ENCODE data around the gene CCDC17.

CCDC17 gene

DNA sequence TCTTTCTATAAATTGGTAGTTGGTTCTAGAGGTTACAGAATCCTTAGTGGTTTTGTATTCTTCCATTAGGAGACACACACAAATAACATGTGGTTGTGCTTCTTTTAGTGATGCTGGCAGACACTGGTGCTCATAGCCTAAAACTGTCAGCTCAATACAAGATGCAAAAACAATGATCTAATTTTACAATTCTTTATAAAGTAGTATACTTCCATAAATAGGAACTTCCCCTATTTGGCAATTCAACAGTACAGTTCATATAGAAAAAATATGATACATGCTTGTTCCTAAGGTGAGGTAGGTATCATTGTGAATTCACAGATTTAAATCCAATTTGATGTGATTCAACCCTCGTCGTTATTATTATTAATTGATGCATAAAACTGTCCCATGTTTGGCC, 20.8 kb upstream of the CCDC17 start:
- no peak for DNase-seq (ENCODE audit: low read depth)
- no peak overlapping the region for H3K4me3 ChIP-seq (ENCODE audit: control insufficient read depth, low read depth, low read length)
- TF ChIP-seq, protein P1, sequence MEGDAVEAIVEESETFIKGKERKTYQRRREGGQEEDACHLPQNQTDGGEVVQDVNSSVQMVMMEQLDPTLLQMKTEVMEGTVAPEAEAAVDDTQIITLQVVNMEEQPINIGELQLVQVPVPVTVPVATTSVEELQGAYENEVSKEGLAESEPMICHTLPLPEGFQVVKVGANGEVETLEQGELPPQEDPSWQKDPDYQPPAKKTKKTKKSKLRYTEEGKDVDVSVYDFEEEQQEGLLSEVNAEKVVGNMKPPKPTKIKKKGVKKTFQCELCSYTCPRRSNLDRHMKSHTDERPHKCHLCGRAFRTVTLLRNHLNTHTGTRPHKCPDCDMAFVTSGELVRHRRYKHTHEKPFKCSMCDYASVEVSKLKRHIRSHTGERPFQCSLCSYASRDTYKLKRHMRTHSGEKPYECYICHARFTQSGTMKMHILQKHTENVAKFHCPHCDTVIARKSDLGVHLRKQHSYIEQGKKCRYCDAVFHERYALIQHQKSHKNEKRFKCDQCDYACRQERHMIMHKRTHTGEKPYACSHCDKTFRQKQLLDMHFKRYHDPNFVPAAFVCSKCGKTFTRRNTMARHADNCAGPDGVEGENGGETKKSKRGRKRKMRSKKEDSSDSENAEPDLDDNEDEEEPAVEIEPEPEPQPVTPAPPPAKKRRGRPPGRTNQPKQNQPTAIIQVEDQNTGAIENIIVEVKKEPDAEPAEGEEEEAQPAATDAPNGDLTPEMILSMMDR (conservative IDR thresholded peaks at IDR 0.05; ENCODE audit: control insufficient read depth, insufficient read depth, low read depth, low read length), result no peak

GRCh38 chr1:45643978-45644377, 20.1 kb upstream of the CCDC17 start:
- TF ChIP-seq, protein P1 (conservative IDR thresholded peaks at IDR 0.05; ENCODE audit: control insufficient read depth, insufficient read depth, low read depth, low read length), result no peak
- no peak for DNase-seq (ENCODE audit: low read depth)

DNA sequence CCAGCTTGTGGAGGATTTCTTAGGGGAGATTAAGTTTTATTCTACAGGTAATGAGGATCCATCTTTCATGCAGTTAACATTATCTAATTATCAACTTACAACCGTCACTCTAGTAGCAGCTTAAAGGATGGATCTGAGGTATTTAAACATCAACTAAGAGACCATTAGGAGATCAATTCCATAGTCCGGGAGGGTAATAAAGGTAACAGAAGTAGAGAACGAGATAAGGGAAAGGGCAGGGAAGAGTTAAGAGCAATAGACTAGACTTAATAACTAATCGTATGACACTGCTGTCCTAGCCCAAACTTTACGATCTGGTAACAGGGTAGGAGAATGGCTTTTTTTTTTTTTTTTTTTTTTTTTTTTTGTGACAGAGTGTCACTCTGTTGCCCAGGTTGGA, 19.5 kb upstream of the CCDC17 start:
- no peak overlapping the region for H3K4me3 ChIP-seq (ENCODE audit: control insufficient read depth, low read depth, low read length)
- TF ChIP-seq, protein P1 (conservative IDR thresholded peaks at IDR 0.05; ENCODE audit: control insufficient read depth, insufficient read depth, low read depth, low read length), result no peak
- no peak for DNase-seq (ENCODE audit: low read depth)

More at GRCh38 chr1:45643978-45644377, 20.1 kb upstream of the CCDC17 start:
- H3K4me3 ChIP-seq (ENCODE audit: control insufficient read depth, low read depth, low read length), result no peak overlapping the region

DNA sequence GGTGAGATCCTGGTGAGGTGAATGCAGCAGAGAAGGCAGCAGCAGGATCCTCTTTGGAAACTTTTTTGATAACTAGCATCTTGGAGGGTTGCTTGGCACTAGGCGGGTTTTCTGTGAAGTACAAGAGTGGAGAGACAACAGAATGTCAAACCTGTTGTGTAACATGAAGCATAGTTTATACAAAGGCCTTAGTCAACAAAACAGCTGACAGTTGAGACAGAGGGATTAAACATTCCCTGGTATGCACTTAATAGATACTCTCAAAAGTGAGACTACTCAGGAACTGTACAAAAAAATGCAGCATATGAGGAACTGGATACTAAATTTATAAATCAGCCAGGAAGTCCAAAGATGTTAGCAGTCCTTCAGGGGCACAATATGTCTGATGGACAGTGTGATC, 16.4 kb upstream of the CCDC17 start:
- no peak for DNase-seq (ENCODE audit: low read depth)
- H3K4me3 ChIP-seq (ENCODE audit: control insufficient read depth, low read depth, low read length), result no peak overlapping the region
- TF ChIP-seq, protein P1 (conservative IDR thresholded peaks at IDR 0.05; ENCODE audit: control insufficient read depth, insufficient read depth, low read depth, low read length), result no peak

- no peak overlapping the region for H3K4me3 ChIP-seq (ENCODE audit: control insufficient read depth, low read depth, low read length)
- TF ChIP-seq, protein P1 (conservative IDR thresholded peaks at IDR 0.05; ENCODE audit: control insufficient read depth, insufficient read depth, low read depth, low read length), result no peak
- no peak for DNase-seq (ENCODE audit: low read depth)
Observed at GRCh38 chr1:45635211-45635610, 11.4 kb upstream of the CCDC17 start.

DNA sequence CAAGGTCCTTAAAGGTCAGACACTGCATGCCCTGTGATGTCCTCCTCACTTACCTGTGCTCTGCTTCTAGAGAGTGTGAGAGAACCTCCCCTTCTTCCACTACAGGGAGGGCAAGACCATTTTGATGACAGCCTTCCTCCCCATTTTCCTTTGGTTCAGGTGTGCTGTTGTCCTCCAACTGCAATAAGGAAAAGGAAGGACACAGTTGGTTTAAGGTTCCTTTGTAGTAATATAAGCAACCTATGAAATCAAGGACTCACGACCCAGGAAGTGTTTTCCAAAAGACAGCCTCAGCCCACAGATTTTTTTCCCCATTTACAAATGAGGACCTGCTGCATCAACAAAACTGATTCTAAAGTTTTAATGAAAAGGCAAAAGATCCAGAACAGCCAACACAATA, 6.6 kb upstream of the CCDC17 start:
- no peak overlapping the region for H3K4me3 ChIP-seq (ENCODE audit: control insufficient read depth, low read depth, low read length)
- DNase-seq (ENCODE audit: low read depth), result no peak
- TF ChIP-seq, protein P1 (conservative IDR thresholded peaks at IDR 0.05; ENCODE audit: control insufficient read depth, insufficient read depth, low read depth, low read length), result no peak

DNA sequence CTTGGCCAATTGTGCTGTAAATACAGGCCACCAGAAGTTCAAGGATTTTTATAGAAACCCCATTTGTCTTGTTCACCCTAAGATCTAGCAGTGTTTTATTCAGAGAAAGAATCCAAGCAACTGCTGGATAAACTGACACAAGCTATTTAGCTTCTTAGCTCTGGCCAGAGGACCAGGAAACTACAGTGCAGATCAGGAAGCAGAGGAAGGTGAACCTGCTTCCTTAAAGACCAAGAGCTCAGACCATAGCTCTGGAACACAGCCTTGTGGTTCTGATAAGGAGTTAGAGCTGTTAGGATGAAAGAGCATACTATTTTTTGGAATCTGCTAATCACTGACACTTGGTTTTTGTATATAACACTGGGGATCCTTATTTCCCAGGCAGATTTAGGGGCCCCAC, 5.2 kb upstream of the CCDC17 start:
- no peak for DNase-seq (ENCODE audit: low read depth)
- no peak overlapping the region for H3K4me3 ChIP-seq (ENCODE audit: control insufficient read depth, low read depth, low read length)
- TF ChIP-seq, protein P1 (conservative IDR thresholded peaks at IDR 0.05; ENCODE audit: control insufficient read depth, insufficient read depth, low read depth, low read length), result no peak
